ENCODE measurements around the gene IQCC. TPM values are rescaled to one million over a fixed set of nuclear protein-coding genes. Genes with fewer than 3 reads are reported as not detected.

IQCC gene
- total RNA-seq, 1 donor, result 0.52 TPM

DNA sequence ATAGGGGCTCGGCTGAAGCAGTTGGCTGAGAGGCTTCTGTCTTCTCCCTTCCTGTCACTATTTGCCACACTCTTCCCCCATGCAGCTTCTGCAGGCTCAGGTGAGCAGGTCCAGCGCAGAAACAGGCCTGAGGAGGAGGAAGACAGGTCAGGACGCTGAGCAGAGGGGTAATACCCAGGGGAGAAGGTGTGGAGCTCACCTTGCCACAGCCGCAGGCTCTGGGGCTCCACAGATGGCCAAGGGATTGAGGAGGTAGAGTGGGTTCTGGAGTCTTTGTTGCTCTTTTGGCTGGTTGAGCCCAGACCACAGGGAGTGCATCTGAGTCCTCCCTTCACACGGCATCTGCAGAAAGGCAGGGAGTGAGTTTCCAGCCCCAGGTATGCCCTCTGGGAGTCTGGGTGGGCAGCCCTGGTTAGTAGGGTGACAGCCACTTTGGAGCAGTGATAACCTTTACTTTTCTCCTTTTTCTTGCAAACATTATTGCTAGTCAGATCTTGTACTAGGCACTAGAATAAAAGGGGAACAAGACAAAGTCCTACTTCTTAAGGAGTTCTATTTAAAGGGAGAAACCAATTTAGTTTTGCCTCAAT, 26.5 kb downstream of the IQCC start:
- no peaks in the 10 kb centered on the region for H3K27me3 ChIP-seq (ENCODE audit: insufficient read depth, low read length)
- no peaks in the 10 kb centered on the region for H3K9me3 ChIP-seq (ENCODE audit: low read depth, low read length)
- H3K4me3 ChIP-seq (ENCODE audit: low read length), result no peak overlapping the region
- no peaks in the 10 kb centered on the region for H3K4me1 ChIP-seq (ENCODE audit: insufficient read depth, low read length)

DNA sequence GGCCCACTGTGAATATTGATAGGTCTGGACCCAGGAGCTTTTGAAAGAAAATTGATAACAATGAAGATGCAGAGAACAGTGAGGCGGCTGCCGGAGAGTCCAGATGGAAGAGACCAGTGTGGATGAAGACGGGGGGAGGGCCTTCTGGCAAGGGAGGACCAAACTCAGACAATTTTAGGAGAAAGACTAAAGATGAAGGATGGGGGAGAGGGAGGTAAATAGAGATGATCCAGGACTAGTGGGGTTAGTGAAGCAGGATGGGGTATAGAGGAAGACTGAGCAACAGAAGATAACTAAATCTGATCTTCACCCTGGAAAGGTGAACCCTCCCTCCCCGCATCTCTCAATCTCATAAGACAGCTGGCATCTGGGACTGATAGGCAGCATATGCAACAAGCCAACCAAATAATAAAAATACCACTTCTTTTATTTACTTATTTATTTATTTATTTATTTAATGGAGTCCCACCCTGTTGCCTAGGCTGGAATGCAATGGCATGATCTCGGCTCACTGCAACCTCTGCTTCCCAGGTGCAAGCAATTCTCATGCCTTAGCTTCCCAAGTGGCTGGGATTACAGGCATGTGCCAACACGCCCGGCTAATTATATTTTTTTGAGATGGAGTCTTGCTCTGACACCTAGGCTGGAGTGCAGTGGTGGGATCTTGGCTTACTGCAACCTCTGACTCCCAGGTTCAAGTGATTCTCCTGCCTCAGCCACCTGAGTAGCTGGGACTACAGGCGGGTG, 27.3 kb downstream of the IQCC start:
- no peaks in the 10 kb centered on the region for H3K4me1 ChIP-seq (ENCODE audit: insufficient read depth, low read length)
- H3K9me3 ChIP-seq (ENCODE audit: low read depth, low read length), result no peaks in the 10 kb centered on the region
- H3K4me3 ChIP-seq (ENCODE audit: low read length), result no peak overlapping the region
- no peaks in the 10 kb centered on the region for H3K27me3 ChIP-seq (ENCODE audit: insufficient read depth, low read length)

DNA sequence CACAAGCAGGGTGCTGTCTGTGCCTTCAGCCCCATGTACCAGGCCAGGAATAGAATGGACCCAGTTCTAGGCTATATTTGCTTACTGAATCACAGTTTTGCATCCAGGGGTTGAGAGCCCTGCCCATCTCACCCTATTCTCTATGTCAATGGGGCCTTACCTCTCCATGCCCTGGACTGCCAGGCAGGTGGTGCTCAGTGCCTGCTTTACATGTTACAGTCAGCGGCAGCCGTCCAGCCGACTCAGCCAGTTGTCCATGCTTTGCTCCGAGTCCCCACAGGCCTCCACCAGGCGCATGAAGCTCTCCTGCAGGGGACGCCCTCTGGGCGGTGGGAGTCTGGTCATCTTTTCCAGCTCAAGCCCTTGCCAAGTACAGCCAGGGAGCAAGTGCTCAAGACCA, 29.3 kb downstream of the IQCC start:
- Histone ChIP-seq H3K4me3 (ENCODE audit: low read length) (no peak overlapping the region), H3K4me1 (ENCODE audit: insufficient read depth, low read length) (peaks cover 2% of the 10 kb centered on the region), H3K9me3 (ENCODE audit: low read depth, low read length) (no peaks in the 10 kb centered on the region), H3K27me3 (ENCODE audit: insufficient read depth, low read length) (no peaks in the 10 kb centered on the region)

DNA sequence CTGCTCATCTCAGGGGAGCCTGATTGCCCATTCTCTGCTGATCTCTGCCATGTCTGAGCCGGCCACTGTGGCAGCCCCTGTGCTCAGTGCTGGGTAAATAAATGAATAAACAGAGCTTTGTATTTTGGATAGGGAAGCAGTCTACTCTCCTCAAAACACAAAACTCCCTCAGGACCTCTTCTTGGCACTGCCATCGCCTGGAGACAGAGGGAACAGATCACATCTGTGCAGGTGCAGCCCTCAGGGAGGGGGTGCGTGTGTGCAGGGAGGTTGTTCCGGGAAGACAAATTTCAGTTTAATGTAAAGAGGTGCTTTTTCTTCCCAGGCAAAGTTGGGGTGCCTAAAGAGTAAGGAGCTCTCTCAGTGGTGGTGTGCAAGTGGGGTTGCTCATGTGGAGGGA, 33.9 kb downstream of the IQCC start:
- peaks cover 32% of the 10 kb centered on the region for H3K4me1 ChIP-seq (ENCODE audit: insufficient read depth, low read length)
- no peaks in the 10 kb centered on the region for H3K27me3 ChIP-seq (ENCODE audit: insufficient read depth, low read length)
- no peak overlapping the region for H3K4me3 ChIP-seq (ENCODE audit: low read length)
- H3K9me3 ChIP-seq (ENCODE audit: low read depth, low read length), result no peaks in the 10 kb centered on the region

DNA sequence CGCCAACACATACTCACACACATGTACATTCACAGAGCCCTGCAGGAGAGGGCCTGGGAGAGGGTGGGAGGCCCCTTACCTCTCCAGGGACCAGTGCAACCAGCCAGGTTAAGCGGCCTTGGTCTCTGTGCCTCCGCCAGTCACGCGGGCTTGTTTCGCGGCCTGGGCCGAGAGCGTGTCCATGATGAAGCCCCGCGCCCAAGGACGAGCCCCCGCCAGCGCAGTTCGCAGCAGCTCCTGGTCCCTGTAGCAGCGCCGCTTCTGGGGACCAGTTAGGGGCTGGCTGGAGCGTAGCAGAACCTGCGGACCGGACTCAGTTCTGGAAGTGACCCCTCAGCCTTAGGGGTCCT, 34.3 kb downstream of the IQCC start:
- no peak overlapping the region for H3K4me3 ChIP-seq (ENCODE audit: low read length)
- no peaks in the 10 kb centered on the region for H3K9me3 ChIP-seq (ENCODE audit: low read depth, low read length)
- no peaks in the 10 kb centered on the region for H3K27me3 ChIP-seq (ENCODE audit: insufficient read depth, low read length)
- peaks cover 32% of the 10 kb centered on the region for H3K4me1 ChIP-seq (ENCODE audit: insufficient read depth, low read length)

DNA sequence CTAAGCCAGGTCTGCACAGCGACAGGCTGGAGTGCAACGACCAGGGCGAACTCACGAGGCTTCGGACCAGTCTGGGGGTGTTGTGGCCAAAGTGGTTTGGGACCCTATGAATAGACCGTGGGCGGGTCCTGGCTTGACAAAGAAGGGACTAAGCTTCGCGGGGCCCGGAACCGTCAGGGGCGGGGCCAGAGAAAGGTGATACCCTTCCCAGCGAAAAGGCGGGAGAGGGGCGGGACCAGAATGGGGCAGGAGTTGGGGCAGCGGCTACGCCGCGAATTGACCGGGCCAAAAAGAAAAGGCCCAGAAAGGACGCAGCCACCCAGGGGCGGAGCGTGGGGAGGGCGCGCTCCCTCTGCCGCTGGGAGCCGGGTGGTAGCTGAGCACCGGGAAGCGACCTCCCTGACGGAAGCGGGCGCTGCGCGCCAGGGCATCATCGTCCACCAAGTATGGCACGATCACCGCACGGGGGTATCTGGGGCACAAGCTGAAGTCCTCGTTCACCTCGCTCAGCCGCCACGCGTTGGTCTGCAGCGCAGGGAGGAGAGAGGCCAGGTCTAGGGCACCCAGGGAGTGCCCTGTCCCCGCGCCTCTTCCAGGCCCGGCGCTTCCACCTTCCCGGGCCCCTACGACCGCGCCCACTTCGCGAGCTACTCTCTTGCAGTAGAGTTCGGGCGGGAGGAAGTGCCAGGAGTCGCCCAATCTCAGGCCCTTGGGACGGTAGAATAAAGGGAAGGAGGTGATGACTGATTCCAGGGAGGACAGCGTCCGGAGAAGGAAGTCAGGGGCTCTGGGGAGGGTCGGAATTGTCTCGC, 34.9 kb downstream of the IQCC start:
- no peaks in the 10 kb centered on the region for H3K27me3 ChIP-seq (ENCODE audit: insufficient read depth, low read length)
- H3K4me3 ChIP-seq (ENCODE audit: low read length), result peak overlapping the region; percentile 55
- peaks cover 32% of the 10 kb centered on the region for H3K4me1 ChIP-seq (ENCODE audit: insufficient read depth, low read length)
- H3K9me3 ChIP-seq (ENCODE audit: low read depth, low read length), result no peaks in the 10 kb centered on the region

DNA sequence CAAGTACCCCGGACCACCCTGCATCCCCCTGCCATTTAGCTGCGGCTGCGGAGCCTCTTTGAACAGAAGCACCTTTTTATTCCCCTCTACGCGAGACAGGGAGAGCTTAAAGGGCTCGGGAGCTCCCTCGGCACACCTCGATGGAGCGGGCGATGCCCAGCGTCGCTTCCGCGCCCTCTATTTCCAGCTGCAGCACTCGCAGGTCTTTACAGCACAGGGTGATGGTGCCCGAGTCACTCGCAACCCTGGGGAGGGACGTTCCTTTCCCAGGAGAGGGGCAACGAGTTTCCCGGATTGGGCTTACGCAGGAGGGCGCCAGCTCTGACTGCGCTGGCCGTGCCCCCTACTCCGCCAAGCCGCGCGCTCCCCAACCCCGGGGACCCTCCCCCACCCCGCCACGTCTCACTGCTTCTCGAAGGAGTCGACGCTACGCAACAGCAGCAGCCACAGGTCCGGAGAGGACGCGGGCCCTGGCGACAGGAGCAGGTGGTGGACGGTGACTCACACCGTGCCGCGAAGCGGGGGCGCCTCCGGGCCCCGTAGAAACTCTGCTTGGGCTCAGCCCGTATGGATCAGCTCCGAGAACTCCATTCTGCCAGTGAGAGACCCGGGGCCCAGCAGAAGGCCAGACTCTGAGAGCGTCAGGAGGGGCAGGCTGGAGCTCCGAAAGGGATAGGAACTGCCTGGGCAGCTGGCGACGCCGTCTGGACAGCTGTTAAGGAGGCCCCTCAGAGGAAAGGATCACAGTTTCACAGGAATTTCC, 35.7 kb downstream of the IQCC start:
- no peaks in the 10 kb centered on the region for H3K27me3 ChIP-seq (ENCODE audit: insufficient read depth, low read length)
- peaks cover 32% of the 10 kb centered on the region for H3K4me1 ChIP-seq (ENCODE audit: insufficient read depth, low read length)
- no peaks in the 10 kb centered on the region for H3K9me3 ChIP-seq (ENCODE audit: low read depth, low read length)
- peak overlapping the region; percentile 55 for H3K4me3 ChIP-seq (ENCODE audit: low read length)

DNA sequence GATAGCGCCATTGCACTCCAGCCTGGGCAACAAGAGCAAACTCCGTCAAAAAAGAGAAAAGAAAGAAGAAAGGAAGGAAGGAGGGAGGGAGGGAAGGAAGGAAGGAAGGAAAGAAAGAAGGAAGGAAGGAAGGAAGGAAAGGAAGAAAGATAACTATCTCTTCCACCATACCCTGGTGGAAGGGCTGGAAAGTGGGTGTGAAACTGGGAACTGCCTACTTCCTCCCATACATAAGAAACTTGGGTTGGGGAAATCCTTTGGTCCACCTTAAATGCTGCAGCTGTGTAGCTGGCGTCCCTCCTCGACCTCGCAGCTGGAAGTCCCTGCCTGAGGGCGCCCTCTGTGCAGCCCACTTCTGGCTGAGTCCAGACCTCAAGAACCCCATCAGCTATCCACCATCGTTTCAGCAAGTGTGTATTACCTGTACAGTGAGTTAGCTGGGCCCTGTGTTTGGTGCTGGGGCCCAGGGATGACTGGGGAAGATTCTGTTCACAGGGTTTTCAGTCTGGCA, 36.9 kb downstream of the IQCC start:
- Histone ChIP-seq H3K4me1 (ENCODE audit: insufficient read depth, low read length) (peaks cover 42% of the 10 kb centered on the region), H3K27me3 (ENCODE audit: insufficient read depth, low read length) (no peaks in the 10 kb centered on the region), H3K9me3 (ENCODE audit: low read depth, low read length) (no peaks in the 10 kb centered on the region), H3K4me3 (ENCODE audit: low read length) (no peak overlapping the region)

DNA sequence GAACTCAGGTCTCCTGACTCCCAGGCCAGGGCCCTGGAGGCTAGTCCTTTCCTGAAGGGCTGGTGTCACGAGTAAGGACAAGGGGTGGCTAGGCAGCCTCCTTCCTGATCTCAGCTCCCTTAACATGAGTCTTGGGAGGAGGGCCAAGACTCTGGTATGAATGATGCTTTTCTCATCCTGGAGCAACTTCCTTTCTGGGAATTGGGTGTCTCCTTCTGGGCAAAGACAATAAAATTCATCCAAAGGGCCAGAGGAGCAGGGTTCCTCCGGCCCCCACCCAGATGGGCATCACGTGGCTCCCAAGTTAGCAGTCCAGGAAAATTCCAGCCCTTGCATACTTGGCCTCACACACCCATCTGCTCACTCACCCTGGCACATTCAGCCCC, 41.4 kb downstream of the IQCC start, which contains the start of gene FAM167B:
Gene FAM167B (plus strand): TSS at position 335 of the 386 bp plus-strand sequence. CDS start 200 bp downstream, outside the sequence.
- no peaks in the 10 kb centered on the region for H3K9me3 ChIP-seq (ENCODE audit: low read depth, low read length)
- H3K4me1 ChIP-seq (ENCODE audit: insufficient read depth, low read length), result peaks cover 64% of the 10 kb centered on the region
- no peak within 1 kb of the TSS for H3K4me3 ChIP-seq (ENCODE audit: low read length)
- H3K27me3 ChIP-seq (ENCODE audit: insufficient read depth, low read length), result no peaks in the 10 kb centered on the region

DNA sequence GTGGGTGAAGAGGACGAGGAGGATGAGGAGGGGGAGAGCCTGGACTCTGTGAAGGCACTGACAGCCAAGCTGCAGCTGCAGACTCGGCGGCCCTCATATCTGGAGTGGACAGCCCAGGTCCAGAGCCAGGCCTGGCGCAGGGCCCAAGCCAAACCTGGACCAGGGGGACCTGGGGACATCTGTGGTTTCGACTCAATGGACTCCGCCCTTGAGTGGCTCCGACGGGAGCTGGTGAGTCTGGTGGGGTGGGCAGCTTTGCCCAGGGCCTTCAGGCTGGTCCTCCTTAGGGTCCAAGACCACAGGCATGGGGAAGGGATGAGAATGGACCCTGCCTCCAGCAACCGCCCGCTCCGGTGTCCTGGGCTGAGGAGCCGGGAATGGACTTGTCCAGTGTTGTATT, 42.0 kb downstream of the IQCC start:
- Histone ChIP-seq H3K4me1 (ENCODE audit: insufficient read depth, low read length) (peaks cover 64% of the 10 kb centered on the region), H3K27me3 (ENCODE audit: insufficient read depth, low read length) (no peaks in the 10 kb centered on the region), H3K4me3 (ENCODE audit: low read length) (no peak overlapping the region), H3K9me3 (ENCODE audit: low read depth, low read length) (no peaks in the 10 kb centered on the region)

DNA sequence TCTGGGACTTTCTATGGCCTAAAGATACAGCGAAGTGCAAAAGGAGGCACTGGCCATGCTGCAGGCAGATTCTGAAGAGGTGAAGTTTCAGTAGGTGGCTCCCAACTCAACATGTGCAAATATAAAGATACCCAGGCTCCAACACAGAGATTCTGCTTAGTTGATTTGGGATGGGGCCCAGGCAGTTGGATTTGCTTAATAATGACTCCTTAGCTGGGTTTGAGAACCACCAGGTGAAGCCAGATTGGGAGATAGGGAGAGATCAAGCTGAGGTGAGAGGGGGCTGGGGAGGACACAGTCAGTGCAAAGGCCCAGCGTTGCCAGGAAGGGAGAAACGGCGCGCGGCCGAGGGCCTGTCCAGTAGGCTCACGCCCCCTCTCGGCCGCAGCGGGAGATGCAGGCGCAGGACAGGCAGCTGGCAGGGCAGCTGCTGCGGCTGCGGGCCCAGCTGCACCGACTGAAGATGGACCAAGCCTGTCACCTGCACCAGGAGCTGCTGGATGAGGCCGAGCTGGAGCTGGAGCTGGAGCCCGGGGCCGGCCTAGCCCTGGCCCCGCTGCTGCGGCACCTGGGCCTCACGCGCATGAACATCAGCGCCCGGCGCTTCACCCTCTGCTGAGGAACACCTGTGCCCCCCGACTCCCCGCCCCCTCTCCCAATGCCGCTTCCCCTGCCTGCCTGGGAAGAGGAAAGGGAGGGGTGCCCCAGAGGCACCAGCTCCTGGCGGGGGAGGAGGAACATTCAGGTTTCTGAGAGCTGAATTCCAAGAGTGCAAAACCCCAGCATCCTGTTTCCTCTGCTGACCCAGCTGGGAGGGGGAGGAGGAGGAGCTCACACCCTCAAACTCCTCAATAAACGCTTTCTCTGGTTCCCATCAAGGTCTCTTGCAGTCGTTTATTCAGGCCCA, 42.8 kb downstream of the IQCC start:
- Histone ChIP-seq H3K27me3 (ENCODE audit: insufficient read depth, low read length) (no peaks in the 10 kb centered on the region), H3K4me3 (ENCODE audit: low read length) (no peak overlapping the region), H3K9me3 (ENCODE audit: low read depth, low read length) (no peaks in the 10 kb centered on the region), H3K4me1 (ENCODE audit: insufficient read depth, low read length) (peaks cover 69% of the 10 kb centered on the region)

DNA sequence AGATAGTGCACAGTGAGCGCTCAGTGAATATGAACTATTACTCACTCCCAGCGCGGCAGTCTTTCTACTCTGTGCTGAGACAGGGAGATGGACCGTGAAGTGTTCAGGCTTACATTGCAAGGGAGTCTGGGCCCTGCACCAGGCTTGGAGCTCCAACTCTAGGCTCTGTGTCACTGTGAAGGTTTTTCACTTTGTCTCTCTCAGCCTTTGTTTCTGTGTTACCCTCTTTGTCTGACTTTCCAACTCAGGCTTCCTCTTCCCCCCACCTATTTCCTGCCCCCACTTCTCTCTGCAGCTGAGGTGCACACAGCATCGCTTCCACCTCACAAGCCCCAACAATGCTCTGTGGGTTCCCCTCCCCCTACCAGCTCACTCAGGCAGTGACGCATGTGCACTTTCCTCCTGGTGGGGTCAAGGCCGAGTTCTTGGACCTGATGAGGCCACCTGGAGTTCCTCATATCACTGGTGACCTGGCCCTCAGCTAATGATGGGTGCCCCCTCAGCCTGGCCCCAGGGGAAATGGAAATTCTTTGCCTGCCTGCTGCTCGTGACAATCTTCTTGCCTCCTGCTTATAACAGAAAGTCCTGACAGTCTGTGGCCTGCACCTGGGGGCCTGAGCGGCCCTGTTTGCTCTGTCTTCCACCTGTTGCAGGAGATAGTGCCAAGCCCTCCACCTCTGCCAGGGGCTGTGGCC, 44.5 kb downstream of the IQCC start:
- Histone ChIP-seq H3K4me1 (ENCODE audit: insufficient read depth, low read length) (peaks cover 84% of the 10 kb centered on the region), H3K27me3 (ENCODE audit: insufficient read depth, low read length) (no peaks in the 10 kb centered on the region), H3K4me3 (ENCODE audit: low read length) (peak overlapping the region; percentile 54), H3K9me3 (ENCODE audit: low read depth, low read length) (no peaks in the 10 kb centered on the region)

DNA sequence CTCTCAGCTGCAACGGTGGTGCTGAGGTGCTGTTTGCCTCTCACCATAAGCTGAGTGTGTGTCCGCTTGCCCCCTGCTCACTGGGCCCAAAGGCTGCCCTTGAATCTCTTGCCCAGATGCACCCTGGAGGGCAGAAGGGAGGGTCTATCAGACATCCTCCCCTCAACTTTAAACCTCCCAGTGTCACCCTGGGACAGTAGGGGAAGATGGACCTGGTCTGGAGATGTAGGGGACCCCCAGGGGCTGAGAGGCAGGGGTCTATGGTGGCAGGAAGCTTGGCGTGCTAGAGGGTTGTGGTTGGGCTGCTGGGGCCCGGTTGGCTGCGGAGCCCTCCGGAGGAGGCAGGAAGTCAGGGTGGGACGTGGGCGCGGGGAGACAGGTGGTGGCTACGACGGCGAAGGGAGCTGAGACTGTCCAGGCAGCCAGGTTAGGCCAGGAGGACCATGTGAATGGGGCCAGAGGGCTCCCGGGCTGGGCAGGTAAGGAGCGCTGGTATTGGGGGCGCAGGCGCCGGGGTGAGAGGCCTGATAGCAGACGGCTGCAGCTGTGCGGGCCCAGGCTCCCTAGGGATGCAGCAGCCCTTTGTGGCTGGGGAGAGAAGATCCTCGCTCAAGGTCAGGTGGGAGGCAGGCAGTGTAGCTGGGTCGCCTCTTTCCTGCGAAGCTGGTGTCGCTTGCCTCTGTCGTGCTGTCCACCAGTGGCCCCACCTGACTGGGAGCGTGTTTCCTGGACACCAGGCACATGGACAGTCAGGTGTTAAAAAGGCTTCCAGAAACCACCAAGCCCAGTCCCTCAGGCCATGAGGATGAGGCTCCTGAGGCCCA, 45.6 kb downstream of the IQCC start, which contains the start of gene LCK:
Gene LCK (plus strand): TSS at position 373 of the 824 bp plus-strand sequence. CDS start 23,065 bp downstream, outside the sequence.
- Histone ChIP-seq H3K27me3 (ENCODE audit: insufficient read depth, low read length) (no peaks in the 10 kb centered on the region), H3K4me1 (ENCODE audit: insufficient read depth, low read length) (peaks cover 90% of the 10 kb centered on the region), H3K9me3 (ENCODE audit: low read depth, low read length) (no peaks in the 10 kb centered on the region), H3K4me3 (ENCODE audit: low read length) (peak within 1 kb of the TSS; percentile 54)
